Measurements from ENCODE around the gene C1R.

Gene C1R

DNA sequence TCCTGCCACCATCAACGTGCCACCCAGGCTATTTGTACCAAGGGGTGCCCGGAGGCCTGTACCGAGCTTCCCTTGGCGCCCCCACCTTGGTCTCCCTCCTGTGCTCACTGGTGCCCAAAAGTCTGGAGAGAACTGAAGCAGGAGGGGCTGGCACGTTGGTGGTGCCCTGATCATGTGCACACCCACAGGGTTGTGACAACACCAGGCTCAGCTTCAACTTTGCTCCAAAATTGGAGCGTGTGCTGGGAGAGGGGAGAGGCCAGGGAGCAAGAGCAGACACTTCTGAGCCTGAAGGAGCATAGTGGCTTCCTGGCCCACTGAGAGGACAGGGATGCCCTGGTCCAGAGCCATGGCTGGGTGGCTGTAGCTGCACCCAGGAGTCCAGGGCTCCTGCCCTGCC is 60.9 kb downstream of the C1R start:
- Histone ChIP-seq H3K9me2 (replicated peaks; ENCODE audit: control insufficient read depth, low read length) (no peaks in the 10 kb centered on the region), H3K36me3 (ENCODE audit: control insufficient read depth, low read length) (no peaks in the 10 kb centered on the region), H3K4me2 (ENCODE audit: low read length) (no peak overlapping the region), H3K27ac (ENCODE audit: low read depth, low read length) (no peak overlapping the region), H3K79me2 (ENCODE audit: control insufficient read depth, low read length) (no peaks in the 10 kb centered on the region), H3K4me3 (ENCODE audit: low read length) (no peak overlapping the region), H3K27me3 (ENCODE audit: control insufficient read depth, low read length) (peaks cover 9% of the 10 kb centered on the region), H4K20me1 (ENCODE audit: control insufficient read depth, insufficient read depth, low read depth, low read length) (no peaks in the 10 kb centered on the region), H3F3A (ENCODE audit: control insufficient read depth, insufficient read depth) (no peaks in the 10 kb centered on the region), H3K9me3 (ENCODE audit: control insufficient read depth, insufficient read depth, low read length) (no peaks in the 10 kb centered on the region), H3K4me1 (ENCODE audit: control insufficient read depth, low read length) (0 out of 2 replicates have a peak, but pooled peaks cover 2% of the 10 kb centered on the region)
- TF ChIP-seq, protein P1, sequence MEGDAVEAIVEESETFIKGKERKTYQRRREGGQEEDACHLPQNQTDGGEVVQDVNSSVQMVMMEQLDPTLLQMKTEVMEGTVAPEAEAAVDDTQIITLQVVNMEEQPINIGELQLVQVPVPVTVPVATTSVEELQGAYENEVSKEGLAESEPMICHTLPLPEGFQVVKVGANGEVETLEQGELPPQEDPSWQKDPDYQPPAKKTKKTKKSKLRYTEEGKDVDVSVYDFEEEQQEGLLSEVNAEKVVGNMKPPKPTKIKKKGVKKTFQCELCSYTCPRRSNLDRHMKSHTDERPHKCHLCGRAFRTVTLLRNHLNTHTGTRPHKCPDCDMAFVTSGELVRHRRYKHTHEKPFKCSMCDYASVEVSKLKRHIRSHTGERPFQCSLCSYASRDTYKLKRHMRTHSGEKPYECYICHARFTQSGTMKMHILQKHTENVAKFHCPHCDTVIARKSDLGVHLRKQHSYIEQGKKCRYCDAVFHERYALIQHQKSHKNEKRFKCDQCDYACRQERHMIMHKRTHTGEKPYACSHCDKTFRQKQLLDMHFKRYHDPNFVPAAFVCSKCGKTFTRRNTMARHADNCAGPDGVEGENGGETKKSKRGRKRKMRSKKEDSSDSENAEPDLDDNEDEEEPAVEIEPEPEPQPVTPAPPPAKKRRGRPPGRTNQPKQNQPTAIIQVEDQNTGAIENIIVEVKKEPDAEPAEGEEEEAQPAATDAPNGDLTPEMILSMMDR (IDR thresholded peaks at IDR 0.05; ENCODE audit: low read depth, low read length, poor library complexity, severe bottlenecking), result no peak
- no peak for TF ChIP-seq EZH2phosphoT487 (IDR thresholded peaks at IDR 0.05; ENCODE audit: borderline replicate concordance, low read length)

Measured in DOHH2 (cell line).